Natural killer cell (primary cell): Measurements from ENCODE around the gene CEACAM3. TPM values are rescaled to one million over a fixed set of nuclear protein-coding genes. Genes with fewer than 3 reads are reported as not detected.

Experiments
- ATAC-seq, 3 donors: fragments of 150-1000 bp in 2 of 3; fragments of 200-7000 bp in 1 of 3; cut with Tn5 transposase; 1 replicate in 1 of 3; 2 replicates in 2 of 3; pipeline ENCODE4 v1.10.0; 2021; ENCODE audit warnings: mild to moderate bottlenecking in 2 of 3, moderate library complexity in 2 of 3
- DNase-seq, 2 donors: peaks; one replicate each; pipeline versions ENCODE4 v3.0.0 to v3.0.0-alpha.2; 2013 to 2021; ENCODE audit warnings: mixed read lengths in 1 of 2
- H3K27ac ChIP-seq: one replicate; pipeline ENCODE4 v1.5.1; 2013; ENCODE audit warnings: mild to moderate bottlenecking, low read length
- H3K27me3 ChIP-seq: one replicate; pipeline ENCODE4 v1.6.1; 2013; ENCODE audit warnings: low read length; ENCODE audit not compliant: control insufficient read depth, insufficient read depth
- H3K36me3 ChIP-seq: one replicate; pipeline ENCODE4 v1.6.1; 2013; ENCODE audit warnings: low read length; ENCODE audit not compliant: control insufficient read depth, insufficient read depth
- H3K4me1 ChIP-seq: one replicate; pipeline ENCODE4 v1.6.1; 2013; ENCODE audit warnings: low read length; ENCODE audit not compliant: control insufficient read depth, insufficient read depth
- H3K4me3 ChIP-seq: one replicate; pipeline ENCODE4 v1.5.1; 2013; ENCODE audit warnings: low read length
- H3K9me3 ChIP-seq: one replicate; pipeline ENCODE4 v1.6.1; 2013; ENCODE audit warnings: low read length; ENCODE audit not compliant: control insufficient read depth, insufficient read depth
- H3K27ac Mint-ChIP-seq, 2 donors: one replicate each; pipeline ENCODE4 v1.8.0; 2022; ENCODE audit warnings: mild to moderate bottlenecking in 2 of 2, mixed read lengths in 2 of 2, moderate library complexity in 1 of 2
- H3K27me3 Mint-ChIP-seq, 2 donors: one replicate each; pipeline ENCODE4 v1.8.0; 2022; ENCODE audit warnings: low read depth in 2 of 2, mixed read lengths in 2 of 2
- H3K36me3 Mint-ChIP-seq: one replicate; pipeline ENCODE4 v1.8.0; 2022; ENCODE audit warnings: mixed read lengths
- H3K4me1 Mint-ChIP-seq, 2 donors: one replicate each; pipeline ENCODE4 v1.8.0; 2022; ENCODE audit warnings: mixed read lengths in 2 of 2
- H3K4me3 Mint-ChIP-seq: one replicate; pipeline ENCODE4 v1.8.0; 2022; ENCODE audit warnings: mild to moderate bottlenecking, moderate library complexity, mixed read lengths
- H3K9me3 Mint-ChIP-seq, 2 donors: one replicate each; pipeline ENCODE4 v1.8.0; 2022; ENCODE audit warnings: mixed read lengths in 2 of 2
- CTCF ChIP-seq: fragments of 200-600 bp; IDR thresholded peaks from one replicate; pipeline ENCODE4 v1.8.0; 2022; ENCODE audit warnings: antibody characterized with exemption
- WGBS: methylation state at CpG from one replicate; pipeline ENCODE4 v1.1.7; 2013; ENCODE audit warnings: missing lambda C conversion rate; ENCODE audit not compliant: insufficient coverage; 5-methylcytosine and 5-hydroxymethylcytosine counted together
- intact Hi-C: fragments of 100-400 bp; cut with micrococcal nuclease; formaldehyde crosslinking; loops from one replicate; pipeline ENCODE4 v1.14.2; 2022
- total RNA-seq, 4 donors: library from RNA; stranded (reverse); fragments of 120-200 nt in 1 of 4; gene quantifications; one replicate each; pipeline versions ENCODE4 v1.2.3 to v1.2.4, GENCODE V29; 2013 to 2022

Gene CEACAM3
- total RNA-seq, 3 donors from 2014 or later (not counting 1 experiment from before 2014, with no cell fraction given) = 1.3 to 1.7 TPM; not detected in 1

GRCh38 chr19:41807176-41807575 is 10.8 kb downstream of the CEACAM3 start:
- H3K27me3 Mint-ChIP-seq = peaks cover 14 to 15% of the 10 kb centered on the region in 2 donors
- H3K4me1 Mint-ChIP-seq = no peaks in the 10 kb centered on the region
- Histone ChIP-seq H3K36me3 (no peaks in the 10 kb centered on the region), H3K4me3 (no peak overlapping the region), H3K27ac (no peak overlapping the region), H3K9me3 (no peaks in the 10 kb centered on the region), H3K4me1 (peaks cover 27% of the 10 kb centered on the region), H3K27me3 (no peaks in the 10 kb centered on the region)
- ATAC-seq (no peak), DNase-seq (no peak)
- no peak for TF ChIP-seq CTCF
- H3K9me3 Mint-ChIP-seq = no peaks in the 10 kb centered on the region
- intact Hi-C loops = no loop called here
- H3K27ac Mint-ChIP-seq = no peak overlapping the region
- no peak overlapping the region for H3K4me3 Mint-ChIP-seq
- no peaks in the 10 kb centered on the region for H3K36me3 Mint-ChIP-seq
- 92% methylated on average over 3 of the region's 3 CpGs for WGBS

GRCh38 chr19:41808663-41809566 is 12.5 kb downstream of the CEACAM3 start:
- Histone ChIP-seq H3K4me3 (no peak overlapping the region), H3K4me1 (peaks cover 21% of the 10 kb centered on the region), H3K36me3 (no peaks in the 10 kb centered on the region), H3K9me3 (no peaks in the 10 kb centered on the region), H3K27ac (no peak overlapping the region), H3K27me3 (no peaks in the 10 kb centered on the region)
- no peak for TF ChIP-seq CTCF
- Mint-ChIP-seq H3K9me3 (no peaks in the 10 kb centered on the region), H3K27ac (no peak overlapping the region), H3K4me1 (no peaks in the 10 kb centered on the region), H3K27me3 (peaks cover 10 to 14% of the 10 kb centered on the region in 2 donors), H3K4me3 (no peak overlapping the region), H3K36me3 (no peaks in the 10 kb centered on the region)
- WGBS = 54% methylated on average over 15 of the region's 16 CpGs
- intact Hi-C loops = no loop called here
- no peak for DNase-seq
- peak in 1 of 3 donors; percentile 50 for ATAC-seq

- ATAC-seq = no peak
- H3K36me3 Mint-ChIP-seq = no peaks in the 10 kb centered on the region
- no peak overlapping the region for H3K4me3 ChIP-seq
Observed at GRCh38 chr19:41810301-41810700, 13.9 kb downstream of the CEACAM3 start.

More at GRCh38 chr19:41810301-41810700, 13.9 kb downstream of the CEACAM3 start:
- Histone ChIP-seq H3K27me3 (no peaks in the 10 kb centered on the region), H3K36me3 (no peaks in the 10 kb centered on the region), H3K9me3 (no peaks in the 10 kb centered on the region), H3K27ac (no peak overlapping the region), H3K4me1 (peaks cover 21% of the 10 kb centered on the region)
- no peak for DNase-seq
- TF ChIP-seq CTCF = no peak
- H3K4me3 Mint-ChIP-seq = no peak overlapping the region
- peaks cover 7 to 10% of the 10 kb centered on the region in 2 donors for H3K27me3 Mint-ChIP-seq
- no peaks in the 10 kb centered on the region for H3K4me1 Mint-ChIP-seq
- H3K9me3 Mint-ChIP-seq = no peaks in the 10 kb centered on the region
- intact Hi-C loops = no loop called here
- WGBS = 60% methylated on average over 4 of the region's 4 CpGs
- no peak overlapping the region for H3K27ac Mint-ChIP-seq
